Glutamatergic neuron (in vitro differentiated cells): ENCODE measurements around the gene C16orf92. TPM values are rescaled to one million over a fixed set of nuclear protein-coding genes. Genes with fewer than 3 reads are reported as not detected.
"Not testable (repeated sequence)": the region's sequence is repeated elsewhere in the genome, so short reads cannot be mapped to it uniquely, and the experiment has no call there.

ENCODE experiments used
- DNase-seq: peaks from one replicate; pipeline ENCODE4 v3.0.0; 2022
- H3K27ac Mint-ChIP-seq: one replicate; pipeline ENCODE4 v1.8.0; 2020; ENCODE audit warnings: mild to moderate bottlenecking, mixed read lengths, inconsistent platforms; ENCODE audit not compliant: unreplicated experiment
- H3K27me3 Mint-ChIP-seq: one replicate; pipeline ENCODE4 v1.8.0; 2020; ENCODE audit warnings: mild to moderate bottlenecking, moderate library complexity, mixed read lengths, inconsistent platforms; ENCODE audit not compliant: unreplicated experiment
- H3K36me3 Mint-ChIP-seq: one replicate; pipeline ENCODE4 v1.8.0; 2020; ENCODE audit warnings: mild to moderate bottlenecking, mixed read lengths, inconsistent platforms; ENCODE audit not compliant: unreplicated experiment
- H3K4me1 Mint-ChIP-seq: one replicate; pipeline ENCODE4 v1.8.0; 2020; ENCODE audit warnings: mild to moderate bottlenecking, low read depth, mixed read lengths, inconsistent platforms; ENCODE audit not compliant: unreplicated experiment
- H3K4me3 Mint-ChIP-seq: one replicate; pipeline ENCODE4 v1.8.0; 2020; ENCODE audit warnings: mild to moderate bottlenecking, mixed read lengths, inconsistent platforms; ENCODE audit not compliant: unreplicated experiment
- H3K9me3 Mint-ChIP-seq: one replicate; pipeline ENCODE4 v1.8.0; 2020; ENCODE audit warnings: mild to moderate bottlenecking, moderate library complexity, mixed read lengths, inconsistent platforms; ENCODE audit not compliant: unreplicated experiment
- total RNA-seq: library from RNA; stranded (reverse); fragmentation: NEBNext Ultra II Directional; extraction: Animal tissue kit (Norgen Biotek cat#: 25700); gene quantifications from one replicate; pipeline ENCODE4 v1.2.1, GENCODE V29; 2021; ENCODE audit not compliant: unreplicated experiment
- TF ChIP-seq, protein P1 (sequence below): fragments of 200-600 bp; sonication (generic); IDR thresholded peaks from one replicate; pipeline ENCODE4 v1.5.0; 2021; ENCODE audit not compliant: partially characterized antibody, unreplicated experiment

The C16orf92 gene
- total RNA-seq, 1 donor from 2014 or later = not detected

DNA sequence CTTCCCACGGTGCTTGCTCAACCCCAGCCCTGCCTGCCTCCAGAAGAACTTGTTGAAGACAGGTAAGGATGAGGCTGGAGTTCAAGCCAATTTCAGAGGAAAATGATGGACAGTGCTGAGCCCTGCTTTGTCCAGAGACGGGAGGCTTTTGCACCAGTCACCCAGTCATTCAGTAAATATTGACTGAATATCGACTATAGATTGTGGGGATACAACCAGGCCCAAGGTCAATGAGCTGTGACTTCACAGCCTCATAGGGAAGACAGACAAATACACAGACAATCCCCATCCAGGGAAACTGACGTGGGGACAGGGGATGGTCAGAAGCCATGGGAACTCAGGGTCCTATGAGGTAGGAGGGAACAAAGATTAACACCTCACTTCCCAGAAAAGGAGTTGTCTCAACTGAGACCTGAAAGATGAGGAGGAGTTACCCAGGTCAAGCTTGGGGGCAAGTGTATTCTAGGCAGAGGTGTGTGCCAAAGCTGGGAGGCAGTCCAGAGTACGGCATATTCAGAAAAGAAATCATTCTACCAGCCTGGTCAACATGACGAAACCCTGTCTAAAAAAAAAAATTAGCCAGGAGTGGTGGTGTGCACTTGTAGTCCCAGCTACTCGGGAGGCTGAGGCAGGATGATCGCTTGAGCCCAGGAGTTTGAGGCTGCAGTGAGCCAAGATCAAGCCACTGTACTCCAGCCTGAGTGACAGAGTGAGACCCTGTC, 6.3 kb upstream of the C16orf92 start:
- Mint-ChIP-seq H3K36me3 (no peaks in the 10 kb centered on the region), H3K9me3 (no peaks in the 10 kb centered on the region), H3K4me1 (peaks cover 5% of the 10 kb centered on the region), H3K4me3 (no peak overlapping the region), H3K27me3 (peaks cover 6% of the 10 kb centered on the region), H3K27ac (no peak overlapping the region)
- TF ChIP-seq, protein P1, sequence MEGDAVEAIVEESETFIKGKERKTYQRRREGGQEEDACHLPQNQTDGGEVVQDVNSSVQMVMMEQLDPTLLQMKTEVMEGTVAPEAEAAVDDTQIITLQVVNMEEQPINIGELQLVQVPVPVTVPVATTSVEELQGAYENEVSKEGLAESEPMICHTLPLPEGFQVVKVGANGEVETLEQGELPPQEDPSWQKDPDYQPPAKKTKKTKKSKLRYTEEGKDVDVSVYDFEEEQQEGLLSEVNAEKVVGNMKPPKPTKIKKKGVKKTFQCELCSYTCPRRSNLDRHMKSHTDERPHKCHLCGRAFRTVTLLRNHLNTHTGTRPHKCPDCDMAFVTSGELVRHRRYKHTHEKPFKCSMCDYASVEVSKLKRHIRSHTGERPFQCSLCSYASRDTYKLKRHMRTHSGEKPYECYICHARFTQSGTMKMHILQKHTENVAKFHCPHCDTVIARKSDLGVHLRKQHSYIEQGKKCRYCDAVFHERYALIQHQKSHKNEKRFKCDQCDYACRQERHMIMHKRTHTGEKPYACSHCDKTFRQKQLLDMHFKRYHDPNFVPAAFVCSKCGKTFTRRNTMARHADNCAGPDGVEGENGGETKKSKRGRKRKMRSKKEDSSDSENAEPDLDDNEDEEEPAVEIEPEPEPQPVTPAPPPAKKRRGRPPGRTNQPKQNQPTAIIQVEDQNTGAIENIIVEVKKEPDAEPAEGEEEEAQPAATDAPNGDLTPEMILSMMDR = no peak
- DNase-seq = no peak

DNA sequence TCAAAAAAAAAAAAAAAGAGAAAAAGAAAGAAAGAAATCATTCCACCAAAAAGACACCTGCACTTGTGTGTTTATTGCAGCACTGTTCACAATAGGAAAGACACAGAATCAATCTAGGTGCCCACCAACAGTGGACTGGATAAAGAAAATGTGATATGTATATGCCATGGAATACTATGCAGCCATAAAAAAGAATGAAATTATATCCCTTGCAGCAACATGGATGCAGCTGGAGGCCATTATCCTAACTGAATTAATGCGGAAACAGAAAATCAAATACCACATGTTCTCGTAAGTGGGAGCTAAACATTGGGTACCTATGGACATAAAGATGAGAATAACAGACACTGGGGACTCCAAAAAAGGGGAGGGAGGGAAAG, 5.7 kb upstream of the C16orf92 start:
- Mint-ChIP-seq H3K36me3 (no peaks in the 10 kb centered on the region), H3K27ac (no peak overlapping the region), H3K9me3 (no peaks in the 10 kb centered on the region), H3K4me3 (no peak overlapping the region), H3K27me3 (peaks cover 3% of the 10 kb centered on the region), H3K4me1 (peaks cover 2% of the 10 kb centered on the region)
- TF ChIP-seq, protein P1 = no peak
- DNase-seq = no peak

GRCh38 chr16:30017937-30018336, 5.1 kb upstream of the C16orf92 start:
- not testable (repeated sequence) for H3K27ac Mint-ChIP-seq, H3K4me3 Mint-ChIP-seq, H3K4me1 Mint-ChIP-seq, H3K9me3 Mint-ChIP-seq, H3K27me3 Mint-ChIP-seq, DNase-seq, H3K36me3 Mint-ChIP-seq

- Mint-ChIP-seq H3K4me3 (no peak overlapping the region), H3K27ac (no peak overlapping the region), H3K4me1 (peaks cover 2% of the 10 kb centered on the region), H3K27me3 (peaks cover 3% of the 10 kb centered on the region), H3K36me3 (no peaks in the 10 kb centered on the region), H3K9me3 (no peaks in the 10 kb centered on the region)
- TF ChIP-seq, protein P1 = no peak
- no peak for DNase-seq
These were observed 4.3 kb upstream of the C16orf92 start for GRCh38 chr16:30018731-30019158.

GRCh38 chr16:30023586-30023985, 588 bp downstream of the C16orf92 start:
- peaks cover 5% of the 10 kb centered on the region for H3K9me3 Mint-ChIP-seq
- H3K27ac Mint-ChIP-seq = no peak overlapping the region
- DNase-seq = no peak
- H3K27me3 Mint-ChIP-seq = peaks cover 14% of the 10 kb centered on the region
- no peak overlapping the region for H3K4me3 Mint-ChIP-seq
- TF ChIP-seq, protein P1 = no peak
- H3K4me1 Mint-ChIP-seq = peaks cover 16% of the 10 kb centered on the region
- H3K36me3 Mint-ChIP-seq = no peaks in the 10 kb centered on the region
